DMS 273 (cell line): ENCODE results near the gene ERMP1.
"Not testable (repeated sequence)": the region's sequence is repeated elsewhere in the genome, so short reads cannot be mapped to it uniquely, and the experiment has no call there.

ENCODE experiments used
- DNase-seq: peaks from one replicate; lab custom pipeline; 2025; ENCODE audit not compliant: unreplicated experiment; lab: John Stamatoyannopoulos, UW

The ERMP1 gene

GRCh38 chr9:5820425-5820824 is 12.5 kb downstream of the ERMP1 start:
- no peak for DNase-seq

DNA sequence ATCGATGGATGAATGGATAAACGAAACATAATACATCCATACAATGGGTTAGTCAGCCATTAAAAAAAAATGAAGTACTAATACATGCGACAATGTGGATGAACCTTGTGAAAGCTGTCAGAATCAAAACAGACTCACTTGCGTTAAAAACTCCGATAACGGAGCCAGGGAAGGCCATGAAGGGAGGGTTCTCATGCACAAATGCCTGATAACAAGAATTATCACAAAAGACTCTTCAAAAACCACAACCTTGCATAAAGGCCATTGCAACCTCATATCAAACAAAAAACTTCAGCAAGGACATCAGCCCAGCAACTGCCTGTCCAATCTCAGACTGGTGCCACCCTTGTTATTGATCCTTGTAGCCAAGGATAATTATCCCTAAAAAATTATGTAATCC is 13.7 kb downstream of the ERMP1 start:
- no peak for DNase-seq

- no peak for DNase-seq
These were observed 14.3 kb downstream of the ERMP1 start for GRCh38 chr9:5818424-5819142.

- DNase-seq: no peak
These were observed 15.1 kb downstream of the ERMP1 start for GRCh38 chr9:5817862-5818261.

- no peak for DNase-seq
These were observed 17.5 kb downstream of the ERMP1 start for GRCh38 chr9:5815461-5815860.

DNA sequence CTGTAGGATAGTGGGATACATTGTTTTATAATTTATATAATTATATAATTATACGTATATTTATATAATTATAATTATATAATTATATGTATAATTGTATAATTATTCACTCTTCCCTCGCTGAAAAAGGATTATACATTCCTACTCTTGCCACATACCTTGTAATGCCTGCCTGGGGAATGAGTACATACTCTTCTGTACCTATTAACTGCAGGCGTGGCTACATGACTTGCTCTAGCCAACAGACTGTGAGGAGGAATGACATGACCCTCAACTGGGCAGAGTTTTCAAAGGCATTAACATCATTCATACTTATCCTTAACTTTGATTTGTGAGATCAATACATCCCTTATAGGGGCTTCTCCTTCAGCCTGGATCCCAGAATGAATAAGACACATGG is 19.1 kb downstream of the ERMP1 start:
- DNase-seq: no peak

- no peak for DNase-seq
These were observed 21.2 kb downstream of the ERMP1 start for GRCh38 chr9:5811751-5812150.

DNA sequence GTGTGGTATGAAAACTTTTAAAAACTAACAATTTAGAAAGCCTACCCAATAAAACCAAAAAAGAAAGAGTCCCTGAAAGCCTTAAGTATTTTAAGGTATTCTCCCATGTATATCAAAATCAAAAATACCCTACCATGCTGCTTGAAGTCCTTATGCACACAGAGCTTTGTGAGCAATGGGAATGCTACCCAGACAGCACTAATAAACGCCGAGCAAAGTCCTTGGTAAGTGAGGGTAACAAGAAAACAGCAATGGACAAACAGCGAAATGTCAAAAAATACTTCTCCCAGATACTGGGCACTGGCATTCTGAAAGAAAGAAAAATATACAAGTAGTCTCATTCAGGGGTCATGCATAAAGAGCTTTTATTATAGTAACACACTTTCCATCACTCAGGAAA is 27.4 kb downstream of the ERMP1 start:
- DNase-seq: no peak

DNA sequence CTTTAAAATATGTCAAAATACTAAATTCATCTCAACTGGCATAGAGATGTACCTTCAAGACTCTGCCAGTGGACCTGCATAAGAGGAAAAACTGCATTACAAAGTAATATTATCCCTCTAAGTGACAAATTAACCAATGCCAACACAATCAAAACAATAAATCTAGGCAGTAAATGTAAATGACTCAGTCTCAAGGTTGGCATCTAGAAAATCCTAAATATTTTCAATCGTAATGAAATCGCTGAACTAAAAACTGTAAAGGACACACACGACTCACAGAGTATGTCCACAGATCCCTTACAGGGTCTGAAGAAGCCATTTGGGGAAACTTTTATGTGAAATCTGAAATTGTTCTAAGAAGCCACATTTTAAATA is 31.2 kb downstream of the ERMP1 start:
- no peak for DNase-seq

DNA sequence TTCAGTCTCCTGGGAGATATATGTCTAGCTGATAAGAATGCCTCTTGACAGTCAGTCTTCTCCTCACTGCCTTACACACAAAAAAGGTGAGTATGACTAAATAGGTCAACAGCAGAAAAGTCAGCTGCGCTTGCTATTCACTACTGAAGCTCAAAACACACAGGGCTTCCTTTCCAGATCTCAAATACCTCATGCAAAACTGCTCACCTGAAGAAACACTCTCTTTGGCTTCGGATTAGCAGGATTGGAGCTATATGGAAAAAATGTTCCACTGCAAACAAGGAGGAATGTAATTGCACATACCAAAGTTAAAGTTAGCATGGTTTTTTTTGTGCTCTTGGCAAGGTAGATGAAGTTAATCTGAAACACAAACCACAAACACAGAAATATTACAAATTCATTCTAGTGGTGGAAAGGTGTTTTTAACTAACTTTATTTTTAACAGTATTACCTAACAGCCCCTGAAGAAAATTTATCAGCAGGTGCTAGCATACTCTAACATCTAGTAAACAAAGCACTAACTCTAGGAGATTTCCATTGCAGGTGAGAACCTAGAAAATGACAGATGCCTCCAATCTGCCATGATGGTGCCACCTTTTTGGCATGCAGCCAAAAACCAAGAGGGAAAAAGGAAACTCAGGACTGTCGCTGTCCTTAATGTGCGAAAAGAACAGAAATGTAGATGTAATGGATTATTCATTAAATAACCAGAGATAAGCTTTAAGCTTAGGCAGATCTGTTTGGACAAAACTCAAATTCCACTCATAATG is 31.8 kb downstream of the ERMP1 start:
- peak; percentile 5 for DNase-seq

DNA sequence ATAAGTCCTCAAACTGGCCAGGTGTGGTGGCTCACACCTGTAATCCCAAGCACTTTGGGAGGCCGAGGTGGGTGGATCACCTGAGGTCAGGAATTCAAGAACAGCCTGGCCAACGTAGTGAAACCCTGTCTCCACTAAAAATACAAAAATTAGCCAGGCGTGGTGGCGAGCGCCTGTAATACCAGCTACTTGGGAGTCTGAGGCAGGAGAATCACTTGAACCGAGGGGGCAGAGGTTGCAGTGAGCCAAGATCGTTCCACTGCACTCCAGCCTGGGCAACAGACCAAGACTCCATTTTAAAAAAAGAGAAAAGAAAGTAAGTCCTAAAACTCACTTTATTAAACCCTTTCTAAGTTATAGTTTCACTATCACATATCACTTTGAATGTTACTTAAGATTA is 32.5 kb downstream of the ERMP1 start:
- not testable (repeated sequence) for DNase-seq

- peak; percentile 36 for DNase-seq
These were observed 33.6 kb downstream of the ERMP1 start for GRCh38 chr9:5799314-5799713.

GRCh38 chr9:5798581-5798980 is 34.3 kb downstream of the ERMP1 start:
- no peak for DNase-seq

- no peak for DNase-seq
These were observed 36.6 kb downstream of the ERMP1 start for GRCh38 chr9:5796298-5796697.

- no peak for DNase-seq
These were observed 39.1 kb downstream of the ERMP1 start for GRCh38 chr9:5793812-5794211.

GRCh38 chr9:5791870-5792269 is 41.0 kb downstream of the ERMP1 start:
- no peak for DNase-seq

GRCh38 chr9:5790923-5791322 is 42.0 kb downstream of the ERMP1 start:
- no peak for DNase-seq

- no peak for DNase-seq
These were observed 43.4 kb downstream of the ERMP1 start for GRCh38 chr9:5789489-5789888.

- no peak for DNase-seq
These were observed 45.1 kb downstream of the ERMP1 start for GRCh38 chr9:5787759-5788302.

- DNase-seq: no peak
These were observed 45.7 kb downstream of the ERMP1 start for GRCh38 chr9:5787220-5787619.

DNA sequence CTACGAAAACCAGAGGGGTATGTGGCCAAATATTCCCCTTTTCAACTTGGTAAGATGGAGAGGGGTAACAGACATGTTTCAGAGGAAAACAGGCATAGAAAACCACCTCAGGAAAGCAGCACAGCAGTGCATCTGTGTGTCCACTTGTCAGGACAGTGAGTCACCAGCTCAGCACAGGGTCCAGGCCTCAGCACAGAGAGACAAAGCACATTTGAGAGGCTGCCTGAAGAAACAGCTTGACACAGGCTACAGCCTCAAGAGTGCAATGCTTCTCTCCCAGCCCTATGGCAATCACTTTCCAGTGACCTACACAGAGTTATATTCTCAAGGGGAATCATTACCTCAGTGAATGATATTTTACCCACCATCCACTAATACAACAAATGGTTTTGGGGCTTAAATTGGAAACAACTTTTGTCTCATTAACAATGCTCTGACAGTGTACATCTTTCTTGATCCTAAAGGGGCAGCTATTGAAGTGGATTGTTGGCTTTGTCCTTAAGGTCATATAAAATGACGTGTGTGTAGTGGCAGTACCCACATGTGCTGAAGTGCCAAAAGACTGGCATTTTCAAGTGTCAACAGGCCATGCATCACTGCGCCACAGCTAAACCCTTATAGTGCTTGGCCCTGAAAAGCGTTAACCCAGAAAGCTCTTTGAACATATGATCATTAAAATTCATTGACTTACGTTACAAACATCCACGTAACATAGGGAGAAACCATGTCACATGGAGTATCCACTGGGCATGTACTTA is 46.4 kb downstream of the ERMP1 start:
- no peak for DNase-seq
